NAMALWA (cell line): Measurements from ENCODE around the gene OR1D5.
A peak's percentile ranks its signal among the peaks of the same experiment; 100 is the strongest.
"Not testable (repeated sequence)": the region's sequence is repeated elsewhere in the genome, so short reads cannot be mapped to it uniquely, and the experiment has no call there.

Source experiments
- DNase-seq: peaks from one replicate; pipeline ENCODE4 v3.0.0-alpha.2; 2015; ENCODE audit warnings: low spot score

Gene OR1D5

DNA sequence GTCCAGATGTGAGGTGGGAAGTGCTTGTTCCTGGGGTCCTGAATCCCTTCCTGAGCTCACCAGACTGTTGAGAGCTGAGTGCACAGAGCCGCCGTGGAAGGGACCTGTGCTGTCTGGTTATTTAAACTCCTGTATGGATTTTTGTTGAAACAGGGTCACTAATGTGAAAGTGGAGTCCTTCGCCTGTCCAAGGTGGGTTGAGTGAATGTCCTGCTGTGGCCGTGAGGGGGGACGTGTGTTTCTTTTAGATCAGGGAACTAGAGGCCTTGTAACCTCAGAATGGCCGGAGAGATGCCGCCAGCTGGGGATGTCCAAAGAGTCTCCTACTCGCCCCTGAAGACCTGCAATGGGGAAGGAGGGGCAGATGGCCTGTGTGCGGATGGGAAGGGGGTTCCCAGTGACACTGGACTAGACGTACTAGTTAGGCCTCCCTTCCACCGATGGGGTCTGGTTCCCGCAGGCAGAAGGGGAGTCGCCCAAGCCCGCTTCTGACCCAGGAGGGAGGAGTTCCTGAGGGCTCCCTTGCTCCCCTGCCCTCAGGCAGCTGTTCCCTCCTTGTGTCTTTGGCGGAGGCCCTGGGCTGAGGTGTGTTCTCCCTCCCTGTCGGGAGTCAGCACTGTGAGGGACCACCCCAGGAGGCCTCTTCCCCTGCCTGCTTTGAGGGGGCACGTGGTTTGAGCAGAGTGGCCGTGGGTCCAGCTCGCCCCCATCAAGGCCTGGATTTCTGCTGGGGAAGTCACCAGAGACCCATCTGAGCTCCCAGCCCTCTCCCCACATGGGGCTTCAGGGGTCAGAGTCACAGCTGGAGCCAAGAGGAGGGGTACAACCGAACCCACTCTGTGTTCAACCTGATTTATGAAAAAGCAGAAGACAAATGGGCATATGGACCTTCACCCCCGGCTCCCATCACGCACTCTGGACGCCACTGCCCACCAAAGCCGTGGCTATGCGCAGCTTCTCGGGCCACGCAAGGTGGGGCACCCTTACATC is 30.9 kb downstream of the OR1D5 start:
- DNase-seq = no peak

DNA sequence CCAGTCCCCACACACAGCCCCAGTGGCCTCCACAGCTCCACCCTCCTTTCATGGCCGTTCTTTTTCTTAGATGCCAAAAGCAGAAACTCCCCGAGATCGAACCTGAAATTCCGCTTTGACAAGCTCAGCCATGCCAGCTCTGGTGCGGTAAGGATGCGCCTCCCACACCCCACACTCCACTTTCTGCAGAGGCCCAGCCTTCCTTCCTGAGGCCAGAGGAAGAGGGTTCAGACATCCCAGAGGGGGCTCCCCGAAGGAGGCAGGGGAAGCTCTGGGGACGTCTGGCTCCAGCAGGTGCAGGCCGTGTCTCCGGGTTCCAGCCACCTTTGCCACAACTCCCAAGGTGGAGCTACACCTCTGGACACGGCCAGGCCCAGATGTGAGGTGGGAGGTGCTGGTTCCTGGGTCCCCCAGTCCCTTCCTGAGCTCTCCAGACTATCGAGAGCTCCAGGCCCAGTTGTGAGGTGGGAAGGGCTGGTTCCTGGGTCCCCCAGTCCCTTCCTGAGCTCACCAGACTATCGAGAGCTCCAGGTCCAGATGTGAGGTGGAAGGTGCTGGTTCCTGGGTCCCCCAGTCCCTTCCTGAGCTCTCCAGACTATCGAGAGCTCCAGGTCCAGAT is 32.4 kb downstream of the OR1D5 start:
- DNase-seq = not testable (repeated sequence)

DNA sequence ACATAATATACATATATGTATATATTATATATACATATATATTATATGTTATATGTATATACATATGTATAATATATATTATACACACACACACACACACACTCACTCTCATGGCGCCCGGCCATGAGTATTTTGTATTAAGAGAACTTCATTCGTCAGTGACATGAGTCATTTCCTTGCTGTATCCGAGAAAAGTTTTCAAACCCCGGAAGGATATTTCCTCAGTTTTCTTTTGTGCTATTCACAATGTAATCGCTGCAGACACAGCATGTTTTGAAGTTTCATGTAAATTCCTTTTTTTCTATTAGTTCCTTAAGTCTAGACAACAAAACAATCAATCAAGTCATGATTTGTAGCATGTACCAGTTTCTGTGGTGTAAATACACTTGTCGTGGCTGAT is 33.3 kb downstream of the OR1D5 start:
- DNase-seq = no peak

DNA sequence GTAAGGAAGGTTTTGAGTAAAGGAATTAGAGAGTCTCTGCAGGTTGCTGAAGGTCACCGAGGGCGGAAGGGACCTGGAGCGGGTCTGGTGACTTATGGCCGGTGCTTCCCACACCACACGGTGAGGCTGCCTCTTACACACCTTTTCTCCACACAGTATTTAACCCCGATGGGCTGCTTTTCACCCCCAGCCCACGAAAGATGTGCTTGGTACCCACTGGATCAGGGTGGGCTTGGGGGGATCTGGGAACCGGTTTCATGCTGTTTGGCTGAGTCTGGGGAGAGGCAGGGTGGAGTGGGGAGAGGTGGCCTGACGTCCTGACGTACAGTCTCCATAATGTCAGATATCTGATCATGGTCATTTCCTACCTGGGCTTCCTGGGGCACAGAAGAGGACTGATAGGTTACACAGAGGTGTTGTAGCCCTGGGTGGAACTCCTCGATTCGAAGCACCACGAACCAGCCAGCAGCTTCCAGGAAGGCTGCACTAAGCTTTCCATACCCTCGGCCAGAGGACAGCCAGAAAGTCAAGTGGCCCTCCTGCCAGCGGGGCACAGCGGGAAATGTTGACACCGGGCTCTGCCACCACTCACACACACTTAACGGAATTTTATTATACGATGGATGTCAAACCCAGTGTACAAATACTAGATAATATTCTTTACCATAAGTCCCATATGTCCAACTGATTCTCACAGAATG is 34.0 kb downstream of the OR1D5 start:
- no peak for DNase-seq

DNA sequence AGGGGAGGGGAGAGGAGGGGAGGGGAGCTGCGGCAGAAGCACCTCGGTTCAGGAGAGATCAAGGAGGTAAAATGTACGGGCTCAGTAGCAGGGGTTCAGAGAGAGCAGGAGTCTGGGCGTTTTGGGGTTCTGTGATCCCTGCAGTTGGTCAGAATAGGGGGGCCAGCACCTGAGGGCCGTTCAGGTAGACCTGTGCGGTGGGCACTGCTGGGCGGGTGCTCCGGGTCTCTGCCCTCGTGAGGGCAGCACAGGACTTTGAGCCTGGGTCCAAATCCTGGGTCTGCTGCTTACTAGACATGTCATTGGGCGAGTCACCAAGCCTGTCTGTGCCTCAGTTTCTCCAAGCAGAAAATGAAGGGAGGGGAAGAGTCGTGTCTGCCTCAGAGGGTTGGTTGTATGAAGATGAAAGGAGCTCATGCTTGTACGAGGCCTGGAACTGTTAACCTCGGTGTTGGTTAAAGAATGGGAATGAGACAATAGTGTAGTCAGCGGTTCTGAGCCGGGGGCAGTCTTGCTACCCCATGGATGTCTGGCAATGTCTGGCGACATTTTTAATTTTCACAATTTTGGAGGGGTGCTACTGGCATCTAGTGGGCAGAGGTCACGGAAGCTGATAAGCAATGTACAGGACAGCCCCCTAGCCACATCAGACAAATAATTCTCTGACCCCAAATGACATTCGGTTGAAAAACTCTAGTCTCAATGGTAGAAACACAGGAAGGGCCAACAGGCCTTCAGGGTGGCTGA is 35.4 kb downstream of the OR1D5 start:
- no peak for DNase-seq

DNA sequence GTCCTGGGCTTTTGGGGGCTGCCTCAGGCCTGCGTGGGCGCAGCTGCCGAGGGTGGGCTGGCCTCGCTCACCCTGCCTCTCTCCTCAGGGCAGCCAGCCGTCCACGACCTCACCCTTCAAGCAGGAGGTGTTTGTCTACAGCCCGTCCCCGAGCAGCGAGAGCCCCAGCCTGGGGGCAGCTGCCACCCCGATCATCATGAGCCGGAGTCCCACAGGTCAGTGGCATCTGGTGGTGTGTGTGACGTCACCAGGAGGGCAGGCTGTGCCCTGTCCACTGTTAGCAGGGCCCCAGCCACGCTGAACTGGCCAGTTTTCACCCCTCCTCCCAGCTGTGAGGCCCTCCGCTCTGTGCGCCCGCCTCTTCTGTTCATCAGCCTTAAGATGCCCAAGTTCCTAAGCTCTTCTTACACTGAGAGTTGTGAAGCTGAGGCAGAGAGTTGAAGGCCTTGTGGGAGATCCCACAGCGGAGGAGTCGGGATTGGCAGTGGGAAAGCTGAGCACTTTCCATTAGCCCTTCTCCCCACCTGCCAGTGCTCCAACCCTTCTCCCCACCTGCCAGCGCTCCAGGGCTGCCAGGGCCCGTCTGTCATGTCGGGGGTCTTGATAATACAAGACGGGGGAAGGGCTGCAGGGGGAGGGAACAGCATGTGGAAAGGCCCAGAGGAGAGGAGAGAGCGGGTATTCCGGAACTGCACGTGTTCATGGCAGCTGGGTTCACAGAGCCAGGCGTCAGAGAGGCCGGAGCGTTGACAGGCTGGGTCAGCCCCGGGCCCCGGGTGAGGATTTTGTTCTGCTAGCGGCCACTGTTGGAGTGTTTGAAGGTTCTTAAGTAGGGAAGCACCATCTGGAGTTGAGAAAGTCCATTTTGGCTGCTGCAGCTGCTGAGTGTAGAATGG is 36.3 kb downstream of the OR1D5 start:
- no peak for DNase-seq

DNA sequence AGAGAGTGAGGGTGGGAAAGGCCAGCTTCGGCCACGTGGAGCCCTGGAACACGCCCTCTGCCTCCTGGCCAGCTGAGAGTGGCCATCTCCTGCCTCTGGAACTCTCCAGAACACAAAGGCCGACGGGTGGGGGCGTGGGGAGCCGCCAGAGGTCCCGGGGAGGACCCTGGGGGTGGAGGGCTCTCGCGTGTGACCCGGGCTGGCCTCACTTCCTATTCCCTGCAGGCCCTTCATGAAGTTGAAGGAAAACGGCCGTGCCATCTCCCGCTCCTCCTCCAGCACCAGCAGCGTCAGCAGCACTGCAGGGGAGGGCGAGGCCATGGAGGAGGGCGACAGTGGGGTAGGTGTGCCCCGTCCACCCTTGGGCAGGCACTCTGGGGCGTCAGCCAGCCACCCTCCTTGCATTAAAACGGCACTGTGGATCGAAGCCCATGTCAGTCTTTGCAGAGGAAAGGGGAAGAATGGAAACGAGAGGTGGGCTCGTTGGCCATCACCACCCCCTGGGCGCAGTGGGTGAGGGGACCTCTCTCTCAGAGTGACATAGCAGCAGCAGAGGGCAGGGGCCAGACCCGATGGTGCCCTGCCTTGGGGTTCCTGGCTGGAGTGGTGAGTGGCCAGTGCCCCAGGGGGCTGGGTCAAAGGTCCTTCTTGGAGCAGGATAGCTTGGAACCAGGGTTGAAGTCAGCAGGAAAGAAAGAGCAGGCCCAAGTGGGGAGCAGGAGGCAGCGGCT is 37.1 kb downstream of the OR1D5 start:
- DNase-seq = no peak

DNA sequence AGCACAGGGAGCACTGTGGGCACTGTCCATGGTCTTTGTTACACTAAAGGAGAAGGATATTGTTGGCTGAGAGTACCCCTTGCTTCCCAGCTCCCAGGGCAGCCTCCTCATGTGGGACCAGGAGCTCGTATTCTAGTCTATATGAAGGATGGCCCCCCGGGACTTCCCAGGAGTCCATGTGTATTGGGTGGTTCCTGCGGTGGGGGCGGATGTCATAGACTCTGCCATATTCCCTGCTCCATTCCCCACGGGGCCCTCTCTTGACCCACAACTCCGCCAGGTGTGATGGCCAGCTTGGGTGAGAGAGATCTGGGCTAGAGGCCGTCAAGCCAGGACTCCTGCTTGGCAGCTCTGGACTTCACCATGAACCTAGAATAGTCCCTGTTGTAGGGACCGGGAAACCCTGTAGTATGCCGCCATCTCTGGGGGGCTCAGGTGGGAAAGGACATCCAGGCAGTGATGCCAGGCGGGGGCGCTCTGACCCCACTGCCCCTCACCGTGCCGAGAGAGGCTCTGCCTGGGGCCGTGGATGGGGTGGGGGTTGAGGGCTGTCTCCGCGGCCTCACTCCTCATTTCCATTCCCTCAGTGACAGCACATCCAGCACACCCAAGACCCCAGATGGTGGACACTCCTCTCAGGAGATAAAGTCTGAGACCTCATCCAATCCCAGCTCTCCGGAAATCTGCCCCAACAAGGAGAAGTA is 37.8 kb downstream of the OR1D5 start:
- no peak for DNase-seq

DNA sequence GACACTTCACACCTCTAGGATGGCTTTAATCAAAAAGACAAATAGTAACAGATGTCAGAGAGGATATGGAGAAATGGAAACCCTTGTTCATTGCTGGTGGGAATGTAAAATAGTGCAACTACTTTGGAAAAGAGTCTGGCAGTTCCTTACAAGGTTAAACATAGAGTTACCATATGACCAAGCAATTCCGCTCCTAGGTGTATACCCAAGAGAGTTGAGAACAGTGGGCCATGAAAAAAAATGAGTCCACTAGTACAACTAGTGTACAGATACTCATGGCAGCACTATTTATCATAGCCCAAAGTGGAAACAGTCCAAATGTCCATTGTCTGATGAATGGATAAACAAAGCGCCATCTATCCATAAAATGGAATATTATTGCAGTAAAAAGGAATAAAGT is 39.1 kb downstream of the OR1D5 start:
- no peak for DNase-seq

DNA sequence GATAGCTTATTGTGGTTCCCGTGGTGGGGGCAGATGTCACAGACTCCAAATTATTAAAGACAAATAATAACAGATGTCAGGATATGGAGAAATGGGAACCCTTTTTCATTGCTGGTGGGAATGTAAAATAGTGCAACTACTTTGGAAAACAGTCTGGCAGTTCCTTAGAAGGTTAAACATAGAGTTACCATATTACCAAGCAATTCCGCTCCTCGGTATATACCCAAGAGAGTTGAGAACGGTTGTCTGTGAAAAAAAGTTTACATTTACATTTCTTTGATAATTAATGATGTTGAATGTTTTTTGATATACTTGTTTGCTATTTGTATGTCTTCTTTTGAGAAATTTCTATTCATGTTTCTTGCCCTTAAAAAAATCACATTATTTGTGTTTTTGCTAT is 41.2 kb downstream of the OR1D5 start:
- no peak for DNase-seq

DNA sequence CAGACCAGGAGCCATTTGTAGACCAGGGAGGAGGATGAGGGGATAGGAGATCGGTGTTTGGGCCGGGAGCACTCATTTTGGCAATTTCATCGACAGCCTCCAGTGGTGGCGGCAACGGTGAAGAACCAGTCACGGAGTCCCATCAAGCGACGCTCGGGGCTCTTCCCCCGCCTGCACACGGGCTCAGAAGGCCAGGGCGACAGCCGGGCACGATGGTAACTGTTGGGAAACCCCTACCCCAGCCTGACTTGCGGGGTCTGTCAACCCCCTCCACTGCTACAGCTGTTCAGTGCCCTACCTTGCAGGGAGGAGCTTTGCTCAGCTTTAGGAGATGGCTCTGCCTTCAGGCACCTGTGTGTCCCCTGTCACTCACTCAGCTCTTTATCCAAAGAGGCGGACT is 43.0 kb downstream of the OR1D5 start:
- no peak for DNase-seq

DNA sequence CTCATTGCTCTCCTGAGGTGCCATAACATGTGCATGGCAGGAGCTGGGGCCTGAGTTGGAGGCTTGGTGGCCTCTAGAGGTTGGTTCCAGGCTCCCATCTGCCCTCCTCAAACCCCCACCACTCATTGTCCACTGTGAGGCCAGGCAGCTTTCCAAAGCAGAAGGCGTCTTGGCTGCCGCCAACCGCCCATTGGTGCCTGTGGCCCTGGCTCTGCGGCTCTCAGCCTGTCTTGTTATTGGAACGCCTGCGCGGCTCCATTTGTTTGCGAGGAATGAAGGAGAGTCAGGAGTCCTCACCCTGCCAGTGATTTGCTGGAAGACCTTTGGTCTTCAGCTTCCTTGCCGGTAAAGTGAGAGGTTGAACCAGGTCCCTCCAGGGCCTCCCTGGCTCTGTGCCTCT is 43.6 kb downstream of the OR1D5 start:
- no peak for DNase-seq

DNA sequence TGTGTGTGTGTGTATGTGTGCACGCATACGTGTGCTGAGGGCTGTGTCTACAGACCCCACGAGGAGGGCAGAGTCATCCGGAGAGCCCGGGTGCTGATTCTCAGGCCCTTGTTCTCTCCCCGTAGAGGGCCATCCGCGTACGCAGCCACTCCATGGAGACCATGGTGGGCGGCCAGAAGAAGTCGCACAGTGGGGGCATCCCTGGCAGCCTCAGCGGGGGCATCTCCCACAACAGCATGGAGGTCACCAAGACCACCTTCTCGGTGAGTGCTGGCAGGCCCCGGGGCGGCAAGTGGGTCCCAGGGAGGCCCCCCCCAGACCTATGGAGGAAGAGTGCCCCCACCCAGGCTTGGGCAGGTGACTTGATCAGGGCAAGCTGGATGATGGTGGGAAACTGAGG is 45.5 kb downstream of the OR1D5 start:
- no peak for DNase-seq

DNA sequence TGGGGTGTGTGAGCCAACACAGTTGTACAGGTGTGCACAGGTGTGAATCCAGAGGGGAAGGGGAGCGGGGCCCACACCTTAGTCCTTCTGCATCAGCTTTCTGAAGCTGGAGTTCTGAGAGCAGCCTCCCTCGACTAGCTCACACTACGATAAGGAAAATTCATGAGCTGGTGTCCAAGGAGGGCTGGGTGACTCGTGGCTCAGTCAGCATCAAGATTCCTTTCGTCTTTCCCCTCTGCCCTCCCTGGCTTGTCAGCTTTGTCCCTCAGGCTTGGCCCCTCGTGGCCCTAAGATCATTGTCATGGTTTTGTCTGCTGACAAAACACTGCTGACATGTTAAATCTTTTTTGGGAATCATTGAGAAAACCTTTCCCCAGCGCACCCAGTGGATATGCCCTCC is 47.5 kb downstream of the OR1D5 start:
- DNase-seq = no peak

DNA sequence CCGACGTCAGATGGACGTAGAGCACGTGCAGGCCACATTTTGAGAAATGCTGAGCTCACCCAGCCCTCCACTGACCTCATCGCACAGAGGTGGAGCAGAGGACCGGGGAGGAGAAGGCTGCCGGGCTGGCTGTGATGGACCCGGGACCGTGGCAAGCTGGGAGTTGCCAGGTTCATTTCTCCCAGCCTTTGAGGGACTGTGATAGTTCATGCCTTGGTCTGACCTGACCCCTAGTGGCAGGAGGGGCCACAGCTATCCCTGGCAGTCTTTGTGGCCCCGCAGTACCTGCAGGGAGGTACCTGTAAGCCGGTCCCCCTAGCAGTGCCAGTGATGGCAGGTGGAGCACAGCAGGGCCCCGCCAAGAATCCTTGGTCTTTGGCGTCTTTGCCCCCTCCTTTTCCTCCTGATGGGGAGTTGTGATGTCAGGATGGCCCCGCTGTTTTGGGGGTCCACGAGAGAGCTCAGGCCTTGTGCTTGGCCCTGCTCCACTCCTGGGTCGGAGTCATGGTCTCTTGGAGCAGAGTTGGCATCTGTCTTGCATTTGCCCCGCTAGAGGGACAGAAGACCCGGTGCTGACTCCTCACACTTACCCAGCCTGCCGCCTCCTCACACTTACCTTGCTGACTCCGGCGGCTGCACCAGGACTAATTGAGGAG is 50.4 kb downstream of the OR1D5 start:
- DNase-seq = peak; percentile 55
